Activated naive CD8-positive, alpha-beta T cell treated with anti-CD3 and anti-CD28 coated beads, Interleukin-2, amount 10 ng/mL, durations not matched to agents 7 days and 5 days (primary cell): ENCODE measurements around the gene CCR8. TPM values are rescaled to one million over a fixed set of nuclear protein-coding genes. Genes with fewer than 3 reads are reported as not detected.
A peak's percentile ranks its signal among the peaks of the same experiment; 100 is the strongest.

Experiments used
- ATAC-seq: fragments of 150-1000 bp; cut with Tn5 transposase; one replicate; pipeline ENCODE4 v1.10.0; 2021; ENCODE audit warnings: low read depth, moderate library complexity
- POLR2A ChIA-PET: fragments of 350-600 bp; sonication (Branson Sonifier 250); formaldehyde crosslinking; loops from one replicate; lab custom pipeline; 2021; ENCODE audit warnings: antibody characterized with exemption; lab: Charles Lee
- DNase-seq: peaks from one replicate; pipeline ENCODE4 v3.0.0; 2021
- H3K27ac Mint-ChIP-seq: one replicate; pipeline ENCODE4 v1.8.0; 2022; ENCODE audit warnings: mild to moderate bottlenecking, mixed read lengths
- H3K27me3 Mint-ChIP-seq: one replicate; pipeline ENCODE4 v1.8.0; 2022; ENCODE audit warnings: mild to moderate bottlenecking, moderate library complexity, mixed read lengths
- H3K36me3 Mint-ChIP-seq: one replicate; pipeline ENCODE4 v1.8.0; 2021; ENCODE audit warnings: mild to moderate bottlenecking, mixed read lengths
- H3K4me1 Mint-ChIP-seq: one replicate; pipeline ENCODE4 v1.8.0; 2021; ENCODE audit warnings: mixed read lengths
- H3K4me3 Mint-ChIP-seq: one replicate; pipeline ENCODE4 v1.8.0; 2022; ENCODE audit warnings: mild to moderate bottlenecking, moderate library complexity, mixed read lengths
- H3K9me3 Mint-ChIP-seq: one replicate; pipeline ENCODE4 v1.8.0; 2021; ENCODE audit warnings: mixed read lengths
- total RNA-seq, 2 experiments: library from RNA; stranded (reverse); gene quantifications; one replicate each; pipeline ENCODE4 v1.2.3, GENCODE V29; 2021

Gene CCR8
- total RNA-seq, 2 experiments from 2014 or later: 1.1 to 1.2 TPM

- no peak overlapping the region for H3K4me3 Mint-ChIP-seq
- peaks cover 4% of the 10 kb centered on the region for H3K9me3 Mint-ChIP-seq
- ATAC-seq (no peak), DNase-seq (no peak)
- H3K36me3 Mint-ChIP-seq: peaks cover 3% of the 10 kb centered on the region
- H3K4me1 Mint-ChIP-seq: no peaks in the 10 kb centered on the region
- no peak overlapping the region for H3K27ac Mint-ChIP-seq
- peaks cover 14% of the 10 kb centered on the region for H3K27me3 Mint-ChIP-seq
- POLR2A ChIA-PET: no interaction called here
Measured at GRCh38 chr3:39372833-39373232, 43.3 kb downstream of the CCR8 start.

- Mint-ChIP-seq H3K27me3 (peaks cover 3% of the 10 kb centered on the region), H3K27ac (no peak overlapping the region), H3K9me3 (no peaks in the 10 kb centered on the region), H3K4me3 (no peak overlapping the region), H3K4me1 (peaks cover 5% of the 10 kb centered on the region), H3K36me3 (peaks cover 3% of the 10 kb centered on the region)
- ATAC-seq: no peak
- POLR2A ChIA-PET: interaction anchor here (0.9 to 1.3 kb wide), 2 partner anchors 30 to 84 kb away, joined by 3 read pairs; no protein-coding TSS in a partner anchor
- DNase-seq: no peak
Measured at GRCh38 chr3:39376959-39377634, 47.6 kb downstream of the CCR8 start.

GRCh38 chr3:39378088-39378487 lies 48.6 kb downstream of the CCR8 start:
- peaks cover 8% of the 10 kb centered on the region for H3K4me1 Mint-ChIP-seq
- no peak overlapping the region for H3K4me3 Mint-ChIP-seq
- no peak overlapping the region for H3K27ac Mint-ChIP-seq
- POLR2A ChIA-PET: interaction anchor here (1.3 kb wide), 1 partner anchor 29 kb away, joined by 3 read pairs; no protein-coding TSS in a partner anchor
- peaks cover 3% of the 10 kb centered on the region for H3K27me3 Mint-ChIP-seq
- no peak for DNase-seq
- no peaks in the 10 kb centered on the region for H3K36me3 Mint-ChIP-seq
- peak; percentile 84 for ATAC-seq
- no peaks in the 10 kb centered on the region for H3K9me3 Mint-ChIP-seq

GRCh38 chr3:39378957-39379777 lies 49.7 kb downstream of the CCR8 start:
- POLR2A ChIA-PET: no interaction called here
- Mint-ChIP-seq H3K4me3 (no peak overlapping the region), H3K4me1 (peaks cover 10% of the 10 kb centered on the region), H3K9me3 (no peaks in the 10 kb centered on the region), H3K27ac (no peak overlapping the region), H3K36me3 (no peaks in the 10 kb centered on the region), H3K27me3 (no peaks in the 10 kb centered on the region)
- ATAC-seq (no peak), DNase-seq (no peak)

- H3K36me3 Mint-ChIP-seq: no peaks in the 10 kb centered on the region
- no peak overlapping the region for H3K27ac Mint-ChIP-seq
- H3K9me3 Mint-ChIP-seq: no peaks in the 10 kb centered on the region
- H3K4me3 Mint-ChIP-seq: no peak overlapping the region
- ATAC-seq (no peak), DNase-seq (no peak)
- H3K27me3 Mint-ChIP-seq: no peaks in the 10 kb centered on the region
- POLR2A ChIA-PET: no interaction called here
- peaks cover 12% of the 10 kb centered on the region for H3K4me1 Mint-ChIP-seq
Measured at GRCh38 chr3:39379778-39380155, 50.3 kb downstream of the CCR8 start.

- POLR2A ChIA-PET: interaction anchor here (0.6 kb wide), 1 partner anchor 105 kb away, joined by 3 read pairs; no protein-coding TSS in a partner anchor
- Mint-ChIP-seq H3K9me3 (no peaks in the 10 kb centered on the region), H3K27me3 (no peaks in the 10 kb centered on the region), H3K36me3 (peaks cover 2% of the 10 kb centered on the region), H3K27ac (no peak overlapping the region), H3K4me3 (no peak overlapping the region), H3K4me1 (peaks cover 23% of the 10 kb centered on the region)
- ATAC-seq (no peak), DNase-seq (no peak)
Measured at GRCh38 chr3:39381432-39381831, 51.9 kb downstream of the CCR8 start.

Other genes starting within 250 kb of the CCR8 start
- 10 to 100 TPM; 25.1 to 28.1 TPM for gene GORASP1, start 222.1 kb upstream of the CCR8 start, total RNA-seq
- gene TTC21A, start 222.0 kb upstream of the CCR8 start, total RNA-seq: 1 to 10 TPM; 2.7 to 4.5 TPM
- gene CSRNP1, start 176.1 kb upstream of the CCR8 start, total RNA-seq: 10 to 100 TPM; 15.8 to 16.5 TPM
- gene XIRP1, start 137.1 kb upstream of the CCR8 start, total RNA-seq: not detected
- 1 to 10 TPM in 1 of 2 experiments, under 1 TPM in 1; 0.94 to 1.9 TPM for gene CX3CR1, start 49.7 kb upstream of the CCR8 start, total RNA-seq
- 10 to 100 TPM; 46.0 to 46.1 TPM for gene SLC25A38, start 53.7 kb downstream of the CCR8 start, total RNA-seq
- gene RPSA, start 77.0 kb downstream of the CCR8 start, total RNA-seq: 1,000 to 10,000 TPM; 1,282 to 1,296 TPM
- gene MOBP, start 138.0 kb downstream of the CCR8 start, total RNA-seq: not detected